ENCODE data around the gene ANXA8.

Gene ANXA8

DNA sequence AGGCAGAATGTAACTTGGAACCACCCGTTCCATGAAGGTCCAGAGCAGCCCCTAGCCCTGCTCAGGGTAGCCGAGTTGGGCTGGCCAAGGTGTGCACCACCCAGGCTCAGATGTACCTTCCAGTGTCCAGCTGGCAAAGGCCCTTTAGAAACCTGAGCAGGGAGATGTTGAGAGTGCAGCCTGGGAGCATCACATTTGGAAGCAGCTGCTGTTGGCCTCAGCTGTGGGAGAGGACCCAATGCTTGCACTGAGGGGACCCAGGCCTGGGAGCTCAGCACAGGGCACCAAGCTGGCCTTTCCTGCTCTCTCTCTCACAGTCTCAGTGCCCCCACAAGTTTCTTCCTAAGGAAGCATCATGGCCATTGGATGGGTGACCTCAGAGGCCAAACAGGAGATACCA, 33.5 kb downstream of the ANXA8 start:
- peaks cover 20% of the 10 kb centered on the region for H3K4me1 Mint-ChIP-seq
- H3K27ac Mint-ChIP-seq: no peak overlapping the region
- no peaks in the 10 kb centered on the region for H3K27me3 Mint-ChIP-seq (ENCODE audit: low read depth)
- TF ChIP-seq, protein P1, sequence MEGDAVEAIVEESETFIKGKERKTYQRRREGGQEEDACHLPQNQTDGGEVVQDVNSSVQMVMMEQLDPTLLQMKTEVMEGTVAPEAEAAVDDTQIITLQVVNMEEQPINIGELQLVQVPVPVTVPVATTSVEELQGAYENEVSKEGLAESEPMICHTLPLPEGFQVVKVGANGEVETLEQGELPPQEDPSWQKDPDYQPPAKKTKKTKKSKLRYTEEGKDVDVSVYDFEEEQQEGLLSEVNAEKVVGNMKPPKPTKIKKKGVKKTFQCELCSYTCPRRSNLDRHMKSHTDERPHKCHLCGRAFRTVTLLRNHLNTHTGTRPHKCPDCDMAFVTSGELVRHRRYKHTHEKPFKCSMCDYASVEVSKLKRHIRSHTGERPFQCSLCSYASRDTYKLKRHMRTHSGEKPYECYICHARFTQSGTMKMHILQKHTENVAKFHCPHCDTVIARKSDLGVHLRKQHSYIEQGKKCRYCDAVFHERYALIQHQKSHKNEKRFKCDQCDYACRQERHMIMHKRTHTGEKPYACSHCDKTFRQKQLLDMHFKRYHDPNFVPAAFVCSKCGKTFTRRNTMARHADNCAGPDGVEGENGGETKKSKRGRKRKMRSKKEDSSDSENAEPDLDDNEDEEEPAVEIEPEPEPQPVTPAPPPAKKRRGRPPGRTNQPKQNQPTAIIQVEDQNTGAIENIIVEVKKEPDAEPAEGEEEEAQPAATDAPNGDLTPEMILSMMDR (IDR thresholded peaks at IDR 0.05; ENCODE audit: unreplicated experiment in 3 of 3): no peak
- H3K9me3 Mint-ChIP-seq: peaks cover 6% of the 10 kb centered on the region
- no peak overlapping the region for H3K4me3 Mint-ChIP-seq
- no peaks in the 10 kb centered on the region for H3K36me3 Mint-ChIP-seq (ENCODE audit: low read depth)

DNA sequence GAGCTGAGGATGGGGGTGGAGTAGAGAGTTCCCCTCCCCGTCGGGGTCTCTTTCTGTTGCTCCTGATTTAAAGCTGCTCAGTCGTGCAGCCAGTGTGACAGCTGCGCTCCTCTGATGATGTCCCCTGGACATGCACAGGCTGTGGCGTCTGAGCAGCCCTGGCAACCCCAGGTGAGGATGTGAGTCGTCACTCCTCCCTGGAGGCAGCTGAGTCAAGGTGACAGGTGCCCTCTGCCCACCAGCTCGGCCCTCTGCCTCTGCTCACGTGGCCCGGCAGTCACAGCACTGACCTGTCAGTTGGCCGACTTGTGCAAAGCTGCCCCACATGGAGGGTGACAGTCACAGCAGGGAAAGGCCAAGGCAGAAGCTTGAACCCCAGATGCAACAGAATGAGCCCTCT, 33.9 kb downstream of the ANXA8 start:
- Mint-ChIP-seq H3K36me3 (ENCODE audit: low read depth) (no peaks in the 10 kb centered on the region), H3K4me3 (no peak overlapping the region), H3K27ac (no peak overlapping the region), H3K4me1 (peaks cover 16% of the 10 kb centered on the region), H3K9me3 (peaks cover 10% of the 10 kb centered on the region), H3K27me3 (ENCODE audit: low read depth) (no peaks in the 10 kb centered on the region)
- TF ChIP-seq, protein P1 (IDR thresholded peaks at IDR 0.05; ENCODE audit: unreplicated experiment in 3 of 3): no peak

DNA sequence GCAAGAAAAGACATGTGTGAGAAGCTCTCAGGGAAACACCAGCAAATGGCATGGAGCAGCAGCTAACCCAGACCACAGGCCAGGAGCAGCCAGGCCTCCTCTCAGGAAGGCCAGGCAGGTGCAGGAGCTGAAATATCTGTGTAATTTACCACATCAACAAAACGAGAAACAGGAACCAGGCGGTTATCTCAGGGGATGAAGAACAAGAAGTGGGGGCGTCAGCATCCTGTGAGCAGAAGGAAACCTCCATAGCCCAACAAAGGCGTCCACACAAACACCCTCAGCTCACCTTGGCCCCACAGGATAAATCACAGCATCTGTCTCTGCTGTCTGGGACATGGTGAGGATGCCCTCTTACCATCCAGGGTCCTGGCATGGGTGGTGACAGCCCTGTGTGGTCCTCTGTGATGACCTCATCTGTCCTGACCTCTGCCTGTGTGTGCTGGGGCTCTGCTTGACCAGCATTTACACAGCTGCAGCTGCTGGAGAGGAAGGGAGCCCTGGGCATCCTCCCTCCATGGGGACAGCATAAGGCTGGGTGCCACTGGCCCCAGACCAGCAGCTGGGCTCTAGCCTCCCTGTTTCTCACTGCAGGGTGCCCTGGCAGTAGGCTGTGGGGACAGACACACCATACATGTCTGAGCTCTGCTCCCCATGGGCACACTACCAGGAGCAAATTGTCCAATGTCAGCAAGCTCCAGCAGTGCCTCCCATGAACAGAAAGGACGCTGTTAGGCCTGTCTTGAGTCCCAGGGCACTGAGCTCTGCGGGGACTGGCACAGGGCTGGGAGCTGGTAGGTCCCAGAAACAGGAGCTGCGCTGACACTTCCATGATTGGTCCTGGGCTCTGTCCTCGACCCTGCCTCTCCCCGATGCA, 34.6 kb downstream of the ANXA8 start:
- Mint-ChIP-seq H3K36me3 (ENCODE audit: low read depth) (no peaks in the 10 kb centered on the region), H3K9me3 (peaks cover 10% of the 10 kb centered on the region), H3K27ac (no peak overlapping the region), H3K4me1 (peaks cover 10% of the 10 kb centered on the region), H3K4me3 (no peak overlapping the region), H3K27me3 (ENCODE audit: low read depth) (no peaks in the 10 kb centered on the region)
- TF ChIP-seq, protein P1 (IDR thresholded peaks at IDR 0.05; ENCODE audit: unreplicated experiment in 3 of 3): no peak

DNA sequence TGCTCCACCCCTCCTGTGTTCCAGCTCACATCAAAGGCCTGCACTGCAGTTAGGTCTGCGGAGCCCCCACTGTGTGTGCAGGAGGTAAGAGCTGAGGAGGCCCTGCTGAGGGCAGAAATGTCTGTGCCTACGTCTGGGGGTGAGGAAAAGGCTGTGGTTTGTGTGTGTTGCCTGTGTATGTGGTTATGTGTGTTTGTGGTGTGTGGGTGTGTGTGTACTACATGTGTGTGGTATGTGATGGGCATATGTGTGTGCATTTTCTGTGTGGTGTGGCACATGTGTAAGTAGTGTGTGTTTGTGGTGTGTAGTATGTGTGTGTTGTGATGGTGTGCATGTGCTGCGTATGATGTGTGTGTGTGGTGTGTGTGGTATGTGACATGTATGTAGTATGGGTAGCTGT, 36.2 kb downstream of the ANXA8 start:
- Mint-ChIP-seq H3K4me1 (peaks cover 3% of the 10 kb centered on the region), H3K36me3 (ENCODE audit: low read depth) (no peaks in the 10 kb centered on the region), H3K27ac (no peak overlapping the region), H3K27me3 (ENCODE audit: low read depth) (no peaks in the 10 kb centered on the region), H3K4me3 (no peak overlapping the region), H3K9me3 (peaks cover 14% of the 10 kb centered on the region)
- TF ChIP-seq, protein P1 (IDR thresholded peaks at IDR 0.05; ENCODE audit: unreplicated experiment in 3 of 3): no peak

DNA sequence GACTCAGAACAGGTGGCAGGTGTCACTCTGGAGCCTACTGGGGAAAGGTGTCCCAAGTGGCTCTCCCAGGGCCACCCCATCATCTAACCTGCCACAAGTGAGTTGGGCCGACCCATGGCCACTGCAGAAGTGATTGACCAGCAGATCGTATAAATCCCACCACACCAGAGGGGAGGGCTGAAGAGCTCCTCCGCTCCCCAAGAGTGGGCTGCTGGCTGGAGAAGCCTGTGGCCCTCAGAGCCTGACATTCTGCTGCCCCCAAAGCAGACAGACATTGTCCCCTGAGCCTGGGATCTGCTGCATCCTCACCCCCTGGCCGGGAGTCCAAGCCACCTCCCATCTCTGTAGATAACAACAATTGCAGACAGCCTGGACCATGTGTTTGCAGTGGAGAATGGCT, 36.7 kb downstream of the ANXA8 start:
- Mint-ChIP-seq H3K4me1 (no peaks in the 10 kb centered on the region), H3K27me3 (ENCODE audit: low read depth) (no peaks in the 10 kb centered on the region), H3K9me3 (peaks cover 14% of the 10 kb centered on the region), H3K36me3 (ENCODE audit: low read depth) (no peaks in the 10 kb centered on the region), H3K27ac (no peak overlapping the region), H3K4me3 (no peak overlapping the region)
- TF ChIP-seq, protein P1 (IDR thresholded peaks at IDR 0.05; ENCODE audit: unreplicated experiment in 3 of 3): no peak

DNA sequence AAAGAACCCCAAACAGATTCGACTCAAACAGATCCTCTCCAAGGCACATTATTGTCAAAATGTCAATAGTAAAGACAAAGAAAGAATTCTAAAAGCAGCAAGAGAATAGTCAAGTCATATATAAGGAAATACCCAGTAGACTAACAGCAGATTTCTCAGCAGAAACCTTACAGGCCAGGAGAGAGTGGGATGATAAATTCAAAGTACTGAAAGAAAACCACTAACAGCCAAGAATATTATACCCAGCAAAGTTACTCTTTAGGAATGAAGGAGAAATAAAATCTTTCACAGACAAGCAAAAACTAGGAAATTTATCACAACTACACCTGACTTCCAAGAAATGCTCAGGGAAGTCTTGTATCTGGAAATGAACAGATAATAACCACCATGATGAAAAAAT, 38.2 kb downstream of the ANXA8 start:
- Mint-ChIP-seq H3K4me1 (no peaks in the 10 kb centered on the region), H3K27me3 (ENCODE audit: low read depth) (peaks cover 6% of the 10 kb centered on the region)
- TF ChIP-seq, protein P1 (IDR thresholded peaks at IDR 0.05; ENCODE audit: unreplicated experiment in 3 of 3): no peak

More for the DNA sequence above, 38.2 kb downstream of the ANXA8 start:
- H3K36me3 Mint-ChIP-seq (ENCODE audit: low read depth): no peaks in the 10 kb centered on the region
- no peak overlapping the region for H3K4me3 Mint-ChIP-seq
- peaks cover 14% of the 10 kb centered on the region for H3K9me3 Mint-ChIP-seq
- H3K27ac Mint-ChIP-seq: no peak overlapping the region

Measured in nephron (organoid).